GM19468 (cell line): Measurements from ENCODE around the gene ALPK1.
A peak's percentile ranks its signal among the peaks of the same experiment; 100 is the strongest.

Source experiments
- ATAC-seq: cut with Tn5 transposase; IDR thresholded peaks from one replicate; pipeline ENCODE4 v1.9.1; 2021; ENCODE audit warnings: mild to moderate bottlenecking, moderate library complexity, moderate number of reproducible peaks; ENCODE audit not compliant: unreplicated experiment; ENCODE audit errors: extremely low read depth

ALPK1 gene

GRCh38 chr4:112321776-112322684, 24.9 kb downstream of the ALPK1 start:
- no peak for ATAC-seq

GRCh38 chr4:112322866-112323265, 25.7 kb downstream of the ALPK1 start:
- no peak for ATAC-seq

- ATAC-seq = no peak
Measured at GRCh38 chr4:112325530-112325929, 28.4 kb downstream of the ALPK1 start.

GRCh38 chr4:112327965-112328733, 31.0 kb downstream of the ALPK1 start:
- peak; percentile 64 for ATAC-seq

GRCh38 chr4:112328734-112329130, 31.6 kb downstream of the ALPK1 start:
- no peak for ATAC-seq

GRCh38 chr4:112329672-112330375, 32.7 kb downstream of the ALPK1 start:
- ATAC-seq = no peak

GRCh38 chr4:112330921-112331320, 33.8 kb downstream of the ALPK1 start:
- ATAC-seq = no peak

- no peak for ATAC-seq
Measured at GRCh38 chr4:112332398-112332797, 35.2 kb downstream of the ALPK1 start.

GRCh38 chr4:112340023-112340422, 42.9 kb downstream of the ALPK1 start:
- no peak for ATAC-seq

GRCh38 chr4:112341033-112341432, 43.9 kb downstream of the ALPK1 start:
- ATAC-seq = no peak

GRCh38 chr4:112343330-112344080, 46.3 kb downstream of the ALPK1 start:
- no peak for ATAC-seq

- no peak for ATAC-seq
Measured at GRCh38 chr4:112348488-112349158, 51.5 kb downstream of the ALPK1 start.

GRCh38 chr4:112352736-112353135, 55.6 kb downstream of the ALPK1 start:
- no peak for ATAC-seq

GRCh38 chr4:112355662-112356061, 58.5 kb downstream of the ALPK1 start:
- no peak for ATAC-seq

- no peak for ATAC-seq
Measured at GRCh38 chr4:112357453-112357852, 60.3 kb downstream of the ALPK1 start.

- ATAC-seq = no peak
Measured at GRCh38 chr4:112357897-112358296, 60.7 kb downstream of the ALPK1 start.

- no peak for ATAC-seq
Measured at GRCh38 chr4:112358415-112358814, 61.2 kb downstream of the ALPK1 start.

GRCh38 chr4:112358952-112359749, 62.0 kb downstream of the ALPK1 start:
- ATAC-seq = no peak
